HepG2 (cell line): ENCODE measurements around the gene VCPKMT. TPM values are rescaled to one million over a fixed set of nuclear protein-coding genes. Genes with fewer than 3 reads are reported as not detected.
A peak's percentile ranks its signal among the peaks of the same experiment; 100 is the strongest.

ENCODE experiments used
- ATAC-seq: fragments of 200-7000 bp; cut with Tn5 transposase; 3 replicates; pipeline ENCODE4 v1.9.1; 2020; ENCODE audit warnings: mild to moderate bottlenecking, moderate library complexity
- BruUV-seq: library from RNA; stranded (reverse); fragments of 400-500 nt; replicated peaks from 2 replicates; lab custom pipeline; 2021; lab: Mats Ljungman, UMichigan
- CTCF ChIA-PET: fragments of 300-600 bp; formaldehyde crosslinking; extraction: SDS; loops from one replicate; lab custom pipeline; 2021; ENCODE audit warnings: low total read pairs, inconsistent platforms, low intra/inter-chr PET ratio; lab: Yijun Ruan, JAX
- POLR2A ChIA-PET: fragments of 350-600 bp; sonication (Branson Sonifier 250); formaldehyde crosslinking; loops from one replicate; lab custom pipeline; 2020; ENCODE audit warnings: antibody characterized with exemption, inconsistent platforms; lab: Yijun Ruan, JAX
- DNase-seq: peaks from one replicate; pipeline ENCODE4 v3.0.0-alpha.2; 2015; ENCODE audit warnings: low spot score
- FAIRE-seq: peaks from 3 replicates; lab custom pipeline; 2011; peaks lifted over from hg19 to GRCh38; lab: Jason Lieb, UNC
- H2AFZ ChIP-seq: one replicate; pipeline ENCODE4 v1.6.1; 2011; ENCODE audit warnings: low read length, inconsistent platforms
- H3K27ac ChIP-seq: fragments of 300-600 bp; 3 replicates; pipeline ENCODE4 v1.8.0; 2011; ENCODE audit warnings: mixed run types, mild to moderate bottlenecking, mixed read lengths, low read length, inconsistent platforms; ENCODE audit not compliant: insufficient read depth; ENCODE audit errors: extremely low read length
- H3K27me3 ChIP-seq, 2 experiments: fragments of 200-600 bp in 1 of 2; 2 replicates in 1 of 2; 3 replicates in 1 of 2; pipeline versions ENCODE4 v1.6.0 to v1.8.0; 2011; ENCODE audit warnings: low read length in 2 of 2, mild to moderate bottlenecking in 2 of 2, moderate library complexity in 2 of 2, inconsistent platforms in 1 of 2; ENCODE audit not compliant: insufficient read depth in 2 of 2, control insufficient read depth in 1 of 2
- H3K36me3 ChIP-seq, 2 experiments: fragments of 200-600 bp in 1 of 2; replicated peaks in 1 of 2; 2 replicates in 1 of 2; 3 replicates in 1 of 2; pipeline versions ENCODE4 v1.5.1 to v1.8.0; 2011; ENCODE audit warnings: low read length in 2 of 2, inconsistent platforms in 1 of 2; ENCODE audit not compliant: insufficient read depth in 2 of 2, control insufficient read depth in 1 of 2
- H3K4me1 ChIP-seq: 2 replicates; pipeline ENCODE4 v1.5.1; 2012; ENCODE audit warnings: low read length, inconsistent platforms; ENCODE audit not compliant: insufficient read depth
- H3K4me2 ChIP-seq: 2 replicates; pipeline ENCODE4 v1.6.0; 2011; ENCODE audit warnings: low read depth, low read length, inconsistent platforms
- H3K4me3 ChIP-seq, 3 experiments: fragments of 200-600 bp in 1 of 3; sonication (generic), shearing (Covaris generic) in 1 of 3; replicated peaks in 1 of 3; 2 replicates each; pipeline ENCODE4 v1.5.1; 2011 to 2016; ENCODE audit warnings: low read length in 3 of 3, inconsistent platforms in 2 of 3, low read depth in 2 of 3, mild to moderate bottlenecking in 2 of 3, control low read depth in 1 of 3, mixed read lengths in 1 of 3; ENCODE audit not compliant: insufficient read depth in 1 of 3
- H3K79me2 ChIP-seq: one replicate; pipeline ENCODE4 v1.6.1; 2011; ENCODE audit warnings: low read length, inconsistent platforms; ENCODE audit not compliant: insufficient read depth
- H3K9ac ChIP-seq: 2 replicates; pipeline ENCODE4 v1.6.0; 2011; ENCODE audit warnings: mild to moderate bottlenecking, low read depth, low read length, inconsistent platforms; ENCODE audit not compliant: insufficient read depth
- H3K9me3 ChIP-seq: 2 replicates; pipeline ENCODE4 v1.5.1; 2012; ENCODE audit warnings: mild to moderate bottlenecking, low read length
- H4K20me1 ChIP-seq: 2 replicates; pipeline ENCODE4 v1.6.0; 2011; ENCODE audit warnings: inconsistent platforms, mild to moderate bottlenecking, low read length, moderate library complexity; ENCODE audit not compliant: insufficient read depth
- ELF4 ChIP-seq: sonication (generic); formaldehyde crosslinking; IDR thresholded peaks from 2 replicates; pipeline ENCODE4 v1.5.0; 2020; ENCODE audit warnings: missing genetic modification reagents, mild to moderate bottlenecking, moderate library complexity, borderline replicate concordance
- ZNF446 ChIP-seq: sonication (generic); formaldehyde crosslinking; IDR thresholded peaks from 2 replicates; pipeline ENCODE4 v1.5.0; 2020; ENCODE audit warnings: mild to moderate bottlenecking, missing genetic modification reagents
- ZNF766 ChIP-seq: sonication (generic); formaldehyde crosslinking; IDR thresholded peaks from 2 replicates; pipeline ENCODE4 v1.5.0; 2020; ENCODE audit warnings: missing genetic modification reagents, borderline replicate concordance
- WGBS: methylation state at CpG from one replicate; pipeline ENCODE4 v1.1.6; 2017; ENCODE audit warnings: low lambda C conversion rate; 5-methylcytosine and 5-hydroxymethylcytosine counted together
- in situ Hi-C: cut with HindIII; loops from 2 replicates; pipeline ENCODE4 v1.10.0; 2017; ENCODE audit warnings: low pct_unique_long_range_greater_than_20kb; ENCODE audit not compliant: extremely low pct_ligation_motif_present
- intact Hi-C: fragments of 100-400 bp; cut with micrococcal nuclease; formaldehyde crosslinking; loops from one replicate; pipeline ENCODE4 v1.10.0; 2022; ENCODE audit not compliant: unreplicated experiment
- polyA plus RNA-seq, 8 experiments: library from polyadenylated mRNA; depleted of rRNA in 3 of 8; stranded (reverse) in 7 of 8; unstranded in 1 of 8; fragments of >200 nt; fragmentation: Illumina TruSeq in 4 of 8; extraction: Trizol in 4 of 8; gene quantifications; 2 replicates each; pipeline versions ENCODE4 v1.2.1 to v1.2.3, GENCODE V29; 2011 to 2016; ENCODE audit warnings: low read depth in 4 of 8, missing spikeins in 1 of 8, mixed read lengths in 1 of 8; ENCODE audit not compliant: insufficient read depth in 1 of 8
- total RNA-seq, 5 experiments: library from RNA; depleted of rRNA; stranded (reverse); fragments of >200 nt; fragmentation: Illumina TruSeq; extraction: Trizol; gene quantifications; 2 replicates each; pipeline ENCODE4 v1.2.3, GENCODE V29; 2016; ENCODE audit warnings: low read depth in 1 of 5
- TF ChIP-seq, protein P1 (sequence below): sonication (generic); formaldehyde crosslinking; IDR thresholded peaks from 2 replicates; pipeline ENCODE4 v1.5.0; 2020; ENCODE audit warnings: missing genetic modification reagents, mild to moderate bottlenecking, borderline replicate concordance
- TF ChIP-seq, protein P2 (sequence below): sonication (generic); formaldehyde crosslinking; IDR thresholded peaks from 2 replicates; pipeline ENCODE4 v1.4.0; 2020; ENCODE audit warnings: missing genetic modification reagents
- TF ChIP-seq, protein P3 (sequence below): sonication (generic); formaldehyde crosslinking; IDR thresholded peaks from 2 replicates; pipeline ENCODE4 v1.5.0; 2020; ENCODE audit warnings: mild to moderate bottlenecking, missing genetic modification reagents, moderate library complexity
- TF ChIP-seq, protein P4 (sequence below): IDR thresholded peaks from 2 replicates; pipeline ENCODE4 v1.6.1; 2016; ENCODE audit warnings: low read depth, control low read depth
- TF ChIP-seq, protein P5 (sequence below): fragments of 450-650 bp; IDR thresholded peaks from 2 replicates; pipeline ENCODE4 v1.6.1; 2016

Gene VCPKMT
- total and polyA plus RNA-seq, 2 of the 13 experiments (the other 11 are each of a cell fraction or from before 2014, with no cell fraction given): 3.9 to 5.4 TPM

DNA sequence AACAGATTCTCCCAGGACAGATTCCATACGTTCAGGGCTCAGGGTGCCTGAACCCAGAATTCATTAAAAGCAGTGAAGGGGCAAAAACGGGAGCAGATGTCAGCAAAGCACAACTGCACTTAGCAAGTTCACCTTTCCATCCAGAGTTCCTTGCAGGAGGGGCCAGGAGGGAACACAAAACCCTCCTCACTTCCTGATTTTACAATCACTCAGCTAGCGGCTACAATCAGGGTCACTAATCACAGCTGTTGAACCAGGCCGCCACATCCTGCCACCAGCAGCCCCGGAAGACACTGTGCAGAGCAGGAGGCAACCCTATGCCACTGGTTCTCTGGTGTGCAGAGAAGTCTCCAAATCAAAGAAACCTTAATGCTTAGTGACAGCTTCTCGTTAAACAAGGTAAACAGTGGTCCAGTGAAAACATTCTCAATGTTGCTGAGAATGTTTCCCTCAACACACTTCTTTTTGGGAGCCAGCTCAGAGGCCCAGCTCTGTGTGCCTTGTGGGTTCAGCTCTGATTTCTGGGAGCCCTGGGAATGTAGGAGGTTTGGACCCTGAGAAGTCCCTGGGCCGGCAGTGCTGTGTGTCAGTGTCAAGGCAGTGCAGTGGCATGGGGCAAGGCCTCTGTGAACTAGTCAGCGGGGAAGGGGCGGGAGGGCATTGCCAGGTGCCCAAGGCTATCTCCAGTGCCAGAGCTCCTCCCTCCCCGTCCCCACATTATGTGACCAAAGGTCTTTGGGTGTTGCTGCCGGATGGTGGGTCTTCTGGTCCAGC is 54.5 kb downstream of the VCPKMT start:
- Histone ChIP-seq H2AFZ (no peak overlapping the region), H3K9me3 (no peaks in the 10 kb centered on the region), H3K4me1 (peaks cover 54% of the 10 kb centered on the region), H3K79me2 (no peaks in the 10 kb centered on the region), H3K27me3 (no peaks in the 10 kb centered on the region), H3K9ac (peak overlapping the region; percentile 82), H3K36me3 (no peaks in the 10 kb centered on the region), H3K4me2 (peak overlapping the region; percentile 98), H4K20me1 (no peaks in the 10 kb centered on the region), H3K4me3 (peak overlapping the region; percentile 63 to 76 (median 64)), H3K27ac (peak overlapping the region; percentile 88)
- ChIA-PET POLR2A (interaction anchor here (0.7 to 4.5 kb wide), 29 partner anchors 8 to 291 kb away, joined by 3 to 85 read pairs (median 5); partner anchors contain the start of genes ARF6, NEMF and VCPKMT), CTCF (no interaction called here)
- intact Hi-C loops (loop anchor here (2.0 to 5.0 kb wide), 6 partner anchors 15 to 199 kb away; partner anchors contain the start of gene ARF6), in situ Hi-C loops (no loop called here)
- ATAC-seq (peak; percentile 81), DNase-seq (peak; percentile 76), FAIRE-seq (peak; percentile 83)
- 0% methylated on average over 3 of the region's 11 CpGs for whole genome bisulfite sequencing
- no TSS peak for BruUV-seq
- TF ChIP-seq, protein P1, sequence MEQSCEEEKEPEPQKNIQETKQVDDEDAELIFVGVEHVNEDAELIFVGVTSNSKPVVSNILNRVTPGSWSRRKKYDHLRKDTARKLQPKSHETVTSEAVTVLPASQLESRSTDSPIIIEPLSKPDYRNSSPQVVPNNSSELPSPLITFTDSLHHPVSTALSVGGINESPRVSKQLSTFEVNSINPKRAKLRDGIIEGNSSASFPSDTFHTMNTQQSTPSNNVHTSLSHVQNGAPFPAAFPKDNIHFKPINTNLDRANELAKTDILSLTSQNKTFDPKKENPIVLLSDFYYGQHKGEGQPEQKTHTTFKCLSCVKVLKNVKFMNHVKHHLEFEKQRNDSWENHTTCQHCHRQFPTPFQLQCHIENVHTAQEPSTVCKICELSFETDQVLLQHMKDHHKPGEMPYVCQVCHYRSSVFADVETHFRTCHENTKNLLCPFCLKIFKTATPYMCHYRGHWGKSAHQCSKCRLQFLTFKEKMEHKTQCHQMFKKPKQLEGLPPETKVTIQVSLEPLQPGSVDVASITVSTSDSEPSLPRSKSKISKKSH (CRISPR knock-in tag): peak; percentile 41; the same call in 1 of the 2 replicates
- TF ChIP-seq ZNF766 (CRISPR knock-in tag) (no peak), ZNF446 (CRISPR knock-in tag) (peak; percentile 61; the same call in 1 of the 2 replicates), ELF4 (CRISPR knock-in tag) (peak; percentile 59; the same call in 1 of the 2 replicates)
- TF ChIP-seq, protein P2, sequence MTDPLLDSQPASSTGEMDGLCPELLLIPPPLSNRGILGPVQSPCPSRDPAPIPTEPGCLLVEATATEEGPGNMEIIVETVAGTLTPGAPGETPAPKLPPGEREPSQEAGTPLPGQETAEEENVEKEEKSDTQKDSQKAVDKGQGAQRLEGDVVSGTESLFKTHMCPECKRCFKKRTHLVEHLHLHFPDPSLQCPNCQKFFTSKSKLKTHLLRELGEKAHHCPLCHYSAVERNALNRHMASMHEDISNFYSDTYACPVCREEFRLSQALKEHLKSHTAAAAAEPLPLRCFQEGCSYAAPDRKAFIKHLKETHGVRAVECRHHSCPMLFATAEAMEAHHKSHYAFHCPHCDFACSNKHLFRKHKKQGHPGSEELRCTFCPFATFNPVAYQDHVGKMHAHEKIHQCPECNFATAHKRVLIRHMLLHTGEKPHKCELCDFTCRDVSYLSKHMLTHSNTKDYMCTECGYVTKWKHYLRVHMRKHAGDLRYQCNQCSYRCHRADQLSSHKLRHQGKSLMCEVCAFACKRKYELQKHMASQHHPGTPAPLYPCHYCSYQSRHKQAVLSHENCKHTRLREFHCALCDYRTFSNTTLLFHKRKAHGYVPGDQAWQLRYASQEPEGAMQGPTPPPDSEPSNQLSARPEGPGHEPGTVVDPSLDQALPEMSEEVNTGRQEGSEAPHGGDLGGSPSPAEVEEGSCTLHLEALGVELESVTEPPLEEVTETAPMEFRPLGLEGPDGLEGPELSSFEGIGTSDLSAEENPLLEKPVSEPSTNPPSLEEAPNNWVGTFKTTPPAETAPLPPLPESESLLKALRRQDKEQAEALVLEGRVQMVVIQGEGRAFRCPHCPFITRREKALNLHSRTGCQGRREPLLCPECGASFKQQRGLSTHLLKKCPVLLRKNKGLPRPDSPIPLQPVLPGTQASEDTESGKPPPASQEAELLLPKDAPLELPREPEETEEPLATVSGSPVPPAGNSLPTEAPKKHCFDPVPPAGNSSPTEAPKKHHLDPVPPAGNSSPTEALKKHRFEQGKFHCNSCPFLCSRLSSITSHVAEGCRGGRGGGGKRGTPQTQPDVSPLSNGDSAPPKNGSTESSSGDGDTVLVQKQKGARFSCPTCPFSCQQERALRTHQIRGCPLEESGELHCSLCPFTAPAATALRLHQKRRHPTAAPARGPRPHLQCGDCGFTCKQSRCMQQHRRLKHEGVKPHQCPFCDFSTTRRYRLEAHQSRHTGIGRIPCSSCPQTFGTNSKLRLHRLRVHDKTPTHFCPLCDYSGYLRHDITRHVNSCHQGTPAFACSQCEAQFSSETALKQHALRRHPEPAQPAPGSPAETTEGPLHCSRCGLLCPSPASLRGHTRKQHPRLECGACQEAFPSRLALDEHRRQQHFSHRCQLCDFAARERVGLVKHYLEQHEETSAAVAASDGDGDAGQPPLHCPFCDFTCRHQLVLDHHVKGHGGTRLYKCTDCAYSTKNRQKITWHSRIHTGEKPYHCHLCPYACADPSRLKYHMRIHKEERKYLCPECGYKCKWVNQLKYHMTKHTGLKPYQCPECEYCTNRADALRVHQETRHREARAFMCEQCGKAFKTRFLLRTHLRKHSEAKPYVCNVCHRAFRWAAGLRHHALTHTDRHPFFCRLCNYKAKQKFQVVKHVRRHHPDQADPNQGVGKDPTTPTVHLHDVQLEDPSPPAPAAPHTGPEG (CRISPR knock-in tag): 0 out of 2 replicates have a peak, but pooled peaks have one; percentile 33
- TF ChIP-seq, protein P3, sequence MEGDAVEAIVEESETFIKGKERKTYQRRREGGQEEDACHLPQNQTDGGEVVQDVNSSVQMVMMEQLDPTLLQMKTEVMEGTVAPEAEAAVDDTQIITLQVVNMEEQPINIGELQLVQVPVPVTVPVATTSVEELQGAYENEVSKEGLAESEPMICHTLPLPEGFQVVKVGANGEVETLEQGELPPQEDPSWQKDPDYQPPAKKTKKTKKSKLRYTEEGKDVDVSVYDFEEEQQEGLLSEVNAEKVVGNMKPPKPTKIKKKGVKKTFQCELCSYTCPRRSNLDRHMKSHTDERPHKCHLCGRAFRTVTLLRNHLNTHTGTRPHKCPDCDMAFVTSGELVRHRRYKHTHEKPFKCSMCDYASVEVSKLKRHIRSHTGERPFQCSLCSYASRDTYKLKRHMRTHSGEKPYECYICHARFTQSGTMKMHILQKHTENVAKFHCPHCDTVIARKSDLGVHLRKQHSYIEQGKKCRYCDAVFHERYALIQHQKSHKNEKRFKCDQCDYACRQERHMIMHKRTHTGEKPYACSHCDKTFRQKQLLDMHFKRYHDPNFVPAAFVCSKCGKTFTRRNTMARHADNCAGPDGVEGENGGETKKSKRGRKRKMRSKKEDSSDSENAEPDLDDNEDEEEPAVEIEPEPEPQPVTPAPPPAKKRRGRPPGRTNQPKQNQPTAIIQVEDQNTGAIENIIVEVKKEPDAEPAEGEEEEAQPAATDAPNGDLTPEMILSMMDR (CRISPR knock-in tag): 0 out of 2 replicates have a peak, but pooled peaks have one; percentile 14
- TF ChIP-seq, protein P4, sequence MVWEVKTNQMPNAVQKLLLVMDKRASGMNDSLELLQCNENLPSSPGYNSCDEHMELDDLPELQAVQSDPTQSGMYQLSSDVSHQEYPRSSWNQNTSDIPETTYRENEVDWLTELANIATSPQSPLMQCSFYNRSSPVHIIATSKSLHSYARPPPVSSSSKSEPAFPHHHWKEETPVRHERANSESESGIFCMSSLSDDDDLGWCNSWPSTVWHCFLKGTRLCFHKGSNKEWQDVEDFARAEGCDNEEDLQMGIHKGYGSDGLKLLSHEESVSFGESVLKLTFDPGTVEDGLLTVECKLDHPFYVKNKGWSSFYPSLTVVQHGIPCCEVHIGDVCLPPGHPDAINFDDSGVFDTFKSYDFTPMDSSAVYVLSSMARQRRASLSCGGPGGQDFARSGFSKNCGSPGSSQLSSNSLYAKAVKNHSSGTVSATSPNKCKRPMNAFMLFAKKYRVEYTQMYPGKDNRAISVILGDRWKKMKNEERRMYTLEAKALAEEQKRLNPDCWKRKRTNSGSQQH (CRISPR knock-in tag): peak; percentile 64; the same call in 1 of the 2 replicates
- TF ChIP-seq, protein P5, sequence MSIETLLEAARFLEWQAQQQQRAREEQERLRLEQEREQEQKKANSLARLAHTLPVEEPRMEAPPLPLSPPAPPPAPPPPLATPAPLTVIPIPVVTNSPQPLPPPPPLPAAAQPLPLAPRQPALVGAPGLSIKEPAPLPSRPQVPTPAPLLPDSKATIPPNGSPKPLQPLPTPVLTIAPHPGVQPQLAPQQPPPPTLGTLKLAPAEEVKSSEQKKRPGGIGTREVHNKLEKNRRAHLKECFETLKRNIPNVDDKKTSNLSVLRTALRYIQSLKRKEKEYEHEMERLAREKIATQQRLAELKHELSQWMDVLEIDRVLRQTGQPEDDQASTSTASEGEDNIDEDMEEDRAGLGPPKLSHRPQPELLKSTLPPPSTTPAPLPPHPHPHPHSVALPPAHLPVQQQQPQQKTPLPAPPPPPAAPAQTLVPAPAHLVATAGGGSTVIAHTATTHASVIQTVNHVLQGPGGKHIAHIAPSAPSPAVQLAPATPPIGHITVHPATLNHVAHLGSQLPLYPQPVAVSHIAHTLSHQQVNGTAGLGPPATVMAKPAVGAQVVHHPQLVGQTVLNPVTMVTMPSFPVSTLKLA: no peak
